ENCODE data around the gene PRKCA. TPM values are rescaled to one million over a fixed set of nuclear protein-coding genes. Genes with fewer than 3 reads are reported as not detected.

Gene PRKCA
- total RNA-seq, 2 donors from 2014 or later = 8.3 to 26.5 TPM

GRCh38 chr17:66752411-66752810 is 450.0 kb downstream of the PRKCA start:
- Histone ChIP-seq H3K27me3 (replicated peaks; ENCODE audit: insufficient read depth) (no peaks in the 10 kb centered on the region), H3K4me1 (replicated peaks) (no peaks in the 10 kb centered on the region), H3K4me3 (no peak overlapping the region), H3K36me3 (no peaks in the 10 kb centered on the region), H3K27ac (no peak overlapping the region), H3K9me3 (no peaks in the 10 kb centered on the region)
- 76% methylated on average over 3 of the region's 3 CpGs for WGBS
- intact Hi-C loops (cut with DNase I) = no loop called here
- no peak for DNase-seq (ENCODE audit: low spot score)
- no peak for TF ChIP-seq POLR2AphosphoS5 (IDR thresholded peaks at IDR 0.05)
- TF ChIP-seq CTCF (IDR thresholded peaks at IDR 0.05) = no peak
- TF ChIP-seq POLR2A (IDR thresholded peaks at IDR 0.05) = no peak

GRCh38 chr17:66753126-66753920 is 450.9 kb downstream of the PRKCA start:
- H3K27ac ChIP-seq = no peak overlapping the region
- intact Hi-C loops (cut with DNase I) = no loop called here
- WGBS = 93% methylated on average over 11 of the region's 11 CpGs
- no peak for DNase-seq (ENCODE audit: low spot score)
- TF ChIP-seq POLR2AphosphoS5 (IDR thresholded peaks at IDR 0.05) = no peak
- no peak for TF ChIP-seq POLR2A (IDR thresholded peaks at IDR 0.05)
- TF ChIP-seq CTCF (IDR thresholded peaks at IDR 0.05) = no peak
- H3K27me3 ChIP-seq (replicated peaks; ENCODE audit: insufficient read depth) = peaks cover 5% of the 10 kb centered on the region
- no peaks in the 10 kb centered on the region for H3K36me3 ChIP-seq
- no peak overlapping the region for H3K4me3 ChIP-seq
- no peaks in the 10 kb centered on the region for H3K9me3 ChIP-seq
- H3K4me1 ChIP-seq (replicated peaks) = no peaks in the 10 kb centered on the region

- H3K9me3 ChIP-seq = no peaks in the 10 kb centered on the region
- H3K36me3 ChIP-seq = no peaks in the 10 kb centered on the region
- DNase-seq (ENCODE audit: low spot score) = no peak
- H3K4me3 ChIP-seq = no peak overlapping the region
- intact Hi-C loops (cut with DNase I) = no loop called here
- H3K27ac ChIP-seq = no peak overlapping the region
- no peak for TF ChIP-seq CTCF (IDR thresholded peaks at IDR 0.05)
- TF ChIP-seq POLR2AphosphoS5 (IDR thresholded peaks at IDR 0.05) = no peak
- no peak for TF ChIP-seq POLR2A (IDR thresholded peaks at IDR 0.05)
- 47% methylated on average over 18 of the region's 18 CpGs for WGBS
- H3K4me1 ChIP-seq (replicated peaks) = no peaks in the 10 kb centered on the region
- peaks cover 5% of the 10 kb centered on the region for H3K27me3 ChIP-seq (replicated peaks; ENCODE audit: insufficient read depth)
Observed at GRCh38 chr17:66755101-66755943, 452.9 kb downstream of the PRKCA start.

- intact Hi-C loops (cut with DNase I) = no loop called here
- Histone ChIP-seq H3K27ac (no peak overlapping the region), H3K36me3 (no peaks in the 10 kb centered on the region), H3K4me3 (no peak overlapping the region), H3K4me1 (replicated peaks) (no peaks in the 10 kb centered on the region), H3K9me3 (no peaks in the 10 kb centered on the region), H3K27me3 (replicated peaks; ENCODE audit: insufficient read depth) (peaks cover 5% of the 10 kb centered on the region)
- TF ChIP-seq POLR2A (IDR thresholded peaks at IDR 0.05) (no peak), POLR2AphosphoS5 (IDR thresholded peaks at IDR 0.05) (no peak), CTCF (IDR thresholded peaks at IDR 0.05) (no peak)
- WGBS = 75% methylated on average over 10 of the region's 10 CpGs
- no peak for DNase-seq (ENCODE audit: low spot score)
Observed at GRCh38 chr17:66755944-66756290, 453.5 kb downstream of the PRKCA start.

Measured in prostate gland (tissue), 2 donors.